DND-41 (cell line): ENCODE measurements around the gene MACROD1.

Experiments
- EZH2 ChIP-seq: IDR thresholded peaks from 3 replicates; pipeline ENCODE4 v1.6.1; 2012; ENCODE audit warnings: borderline replicate concordance, low read depth, mild to moderate bottlenecking, moderate library complexity, low read length, inconsistent platforms; ENCODE audit not compliant: severe bottlenecking
- TF ChIP-seq, protein P1 (sequence below): IDR thresholded peaks from 2 replicates; pipeline ENCODE4 v1.5.1; 2012; ENCODE audit warnings: borderline replicate concordance, low read length, moderate library complexity, mild to moderate bottlenecking; ENCODE audit not compliant: poor library complexity, severe bottlenecking; ENCODE audit errors: extremely low read depth

DNA sequence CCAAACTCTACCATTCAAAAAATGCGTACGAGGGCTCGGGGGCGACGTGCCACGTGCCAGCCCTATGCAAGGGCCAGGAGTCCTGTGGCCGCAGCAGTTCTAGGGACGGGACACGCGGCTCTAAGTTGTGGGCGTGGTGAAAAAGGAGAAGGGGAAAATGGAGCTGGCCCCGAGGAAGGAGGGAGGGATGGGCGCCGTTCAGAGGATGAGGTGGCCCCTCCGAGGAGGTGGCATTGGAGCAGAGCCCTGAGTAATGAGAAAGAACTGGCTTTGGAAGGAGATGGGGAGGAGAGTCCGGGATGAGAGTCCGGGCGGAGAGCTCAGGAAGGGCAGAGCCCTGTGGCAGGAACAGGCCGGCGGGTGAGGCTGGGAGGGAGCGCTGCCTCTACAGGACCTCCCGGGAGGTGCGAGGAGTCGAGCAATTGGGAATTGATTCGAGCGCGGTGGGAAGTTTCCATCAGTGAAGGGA lies 158.7 kb downstream of the MACROD1 start:
- TF ChIP-seq, protein P1, sequence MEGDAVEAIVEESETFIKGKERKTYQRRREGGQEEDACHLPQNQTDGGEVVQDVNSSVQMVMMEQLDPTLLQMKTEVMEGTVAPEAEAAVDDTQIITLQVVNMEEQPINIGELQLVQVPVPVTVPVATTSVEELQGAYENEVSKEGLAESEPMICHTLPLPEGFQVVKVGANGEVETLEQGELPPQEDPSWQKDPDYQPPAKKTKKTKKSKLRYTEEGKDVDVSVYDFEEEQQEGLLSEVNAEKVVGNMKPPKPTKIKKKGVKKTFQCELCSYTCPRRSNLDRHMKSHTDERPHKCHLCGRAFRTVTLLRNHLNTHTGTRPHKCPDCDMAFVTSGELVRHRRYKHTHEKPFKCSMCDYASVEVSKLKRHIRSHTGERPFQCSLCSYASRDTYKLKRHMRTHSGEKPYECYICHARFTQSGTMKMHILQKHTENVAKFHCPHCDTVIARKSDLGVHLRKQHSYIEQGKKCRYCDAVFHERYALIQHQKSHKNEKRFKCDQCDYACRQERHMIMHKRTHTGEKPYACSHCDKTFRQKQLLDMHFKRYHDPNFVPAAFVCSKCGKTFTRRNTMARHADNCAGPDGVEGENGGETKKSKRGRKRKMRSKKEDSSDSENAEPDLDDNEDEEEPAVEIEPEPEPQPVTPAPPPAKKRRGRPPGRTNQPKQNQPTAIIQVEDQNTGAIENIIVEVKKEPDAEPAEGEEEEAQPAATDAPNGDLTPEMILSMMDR: peak; percentile 32
- no peak for TF ChIP-seq EZH2
